Mammary epithelial cell (primary cell): ENCODE data around the gene PARP12.

Experiments
- EZH2 ChIP-seq: IDR thresholded peaks from 2 replicates; pipeline ENCODE4 v1.6.1; 2012; ENCODE audit warnings: low read length, inconsistent platforms, borderline replicate concordance
- TF ChIP-seq, protein P1 (sequence below), 2 donors: IDR thresholded peaks in 1 of 2; conservative IDR thresholded peaks in 1 of 2; 2 replicates each; pipeline ENCODE4 v1.5.1; 2011 to 2012; ENCODE audit warnings: inconsistent platforms in 2 of 2, low read length in 2 of 2, mild to moderate bottlenecking in 2 of 2, control low read depth in 1 of 2, low read depth in 1 of 2; ENCODE audit not compliant: insufficient read depth in 1 of 2; ENCODE audit errors: extremely low read depth in 1 of 2

DNA sequence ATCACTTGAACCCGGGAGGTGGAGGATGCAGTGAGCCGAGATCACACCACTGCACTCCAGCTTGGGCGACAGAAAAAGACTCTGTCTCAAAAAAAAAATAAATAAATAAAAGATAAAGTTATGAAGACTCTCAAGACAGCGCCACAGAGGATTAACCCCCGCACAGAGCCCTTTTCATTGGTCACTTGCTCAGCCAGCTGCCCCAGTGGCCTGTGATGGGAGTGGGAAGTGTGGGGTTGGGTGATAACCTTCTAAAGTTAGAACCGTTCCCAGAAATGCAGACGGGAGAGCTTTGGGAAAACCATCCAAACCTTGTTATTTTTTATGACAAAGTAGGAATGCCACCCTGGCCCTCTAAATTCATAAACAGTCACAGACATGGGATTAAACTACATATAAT is 57.4 kb downstream of the PARP12 start:
- TF ChIP-seq, protein P1, sequence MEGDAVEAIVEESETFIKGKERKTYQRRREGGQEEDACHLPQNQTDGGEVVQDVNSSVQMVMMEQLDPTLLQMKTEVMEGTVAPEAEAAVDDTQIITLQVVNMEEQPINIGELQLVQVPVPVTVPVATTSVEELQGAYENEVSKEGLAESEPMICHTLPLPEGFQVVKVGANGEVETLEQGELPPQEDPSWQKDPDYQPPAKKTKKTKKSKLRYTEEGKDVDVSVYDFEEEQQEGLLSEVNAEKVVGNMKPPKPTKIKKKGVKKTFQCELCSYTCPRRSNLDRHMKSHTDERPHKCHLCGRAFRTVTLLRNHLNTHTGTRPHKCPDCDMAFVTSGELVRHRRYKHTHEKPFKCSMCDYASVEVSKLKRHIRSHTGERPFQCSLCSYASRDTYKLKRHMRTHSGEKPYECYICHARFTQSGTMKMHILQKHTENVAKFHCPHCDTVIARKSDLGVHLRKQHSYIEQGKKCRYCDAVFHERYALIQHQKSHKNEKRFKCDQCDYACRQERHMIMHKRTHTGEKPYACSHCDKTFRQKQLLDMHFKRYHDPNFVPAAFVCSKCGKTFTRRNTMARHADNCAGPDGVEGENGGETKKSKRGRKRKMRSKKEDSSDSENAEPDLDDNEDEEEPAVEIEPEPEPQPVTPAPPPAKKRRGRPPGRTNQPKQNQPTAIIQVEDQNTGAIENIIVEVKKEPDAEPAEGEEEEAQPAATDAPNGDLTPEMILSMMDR (conservative IDR thresholded peaks at IDR 0.05 in 1 of 2, IDR thresholded peaks at IDR 0.05 in 1 of 2; ENCODE audit: extremely low read depth in 1 of 2, insufficient read depth in 1 of 2, low read depth in 1 of 2, low read length in 2 of 2), result no peak
- no peak for TF ChIP-seq EZH2
